ENCODE data around the gene HDHD3.
A peak's percentile ranks its signal among the peaks of the same experiment; 100 is the strongest.

The HDHD3 gene

GRCh38 chr9:113361304-113362018, 15.3 kb downstream of the HDHD3 start:
- DNase-seq, result peak in 1 of 3 experiments; percentile 32

- no peak for DNase-seq
These were observed 16.4 kb downstream of the HDHD3 start for GRCh38 chr9:113360242-113360842.

GRCh38 chr9:113359385-113359784, 17.4 kb downstream of the HDHD3 start:
- DNase-seq, result no peak

- DNase-seq, result no peak
These were observed 20.0 kb downstream of the HDHD3 start for GRCh38 chr9:113356686-113357292.

DNA sequence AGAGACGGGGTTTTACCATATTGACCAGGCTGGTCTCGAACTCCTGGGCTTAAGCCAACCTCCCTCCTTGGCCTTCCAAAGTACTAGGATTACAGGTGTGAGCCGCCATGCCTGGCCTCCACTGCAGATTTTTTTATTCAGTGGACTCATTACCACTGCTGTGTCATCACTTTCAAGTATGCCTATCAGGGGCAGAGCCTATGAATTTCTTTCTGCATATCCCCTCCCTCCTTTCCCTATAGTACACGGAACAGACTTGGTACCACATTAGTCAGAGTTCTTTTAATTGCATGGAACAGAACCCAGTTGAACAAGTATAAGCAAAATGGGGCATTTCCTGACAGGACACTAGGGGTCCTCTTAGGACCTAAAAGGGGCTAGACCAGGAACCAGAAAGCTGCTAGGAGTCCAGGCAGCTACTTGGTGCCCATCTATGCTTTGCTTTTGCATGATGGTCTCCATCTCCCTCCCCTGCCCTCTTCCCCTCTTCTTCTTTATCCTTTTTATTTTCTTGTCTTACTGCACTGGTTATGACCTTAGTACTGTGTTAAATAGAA, 21.7 kb downstream of the HDHD3 start:
- no peak for DNase-seq

- DNase-seq, result no peak
These were observed 24.4 kb downstream of the HDHD3 start for GRCh38 chr9:113352411-113352810.

DNA sequence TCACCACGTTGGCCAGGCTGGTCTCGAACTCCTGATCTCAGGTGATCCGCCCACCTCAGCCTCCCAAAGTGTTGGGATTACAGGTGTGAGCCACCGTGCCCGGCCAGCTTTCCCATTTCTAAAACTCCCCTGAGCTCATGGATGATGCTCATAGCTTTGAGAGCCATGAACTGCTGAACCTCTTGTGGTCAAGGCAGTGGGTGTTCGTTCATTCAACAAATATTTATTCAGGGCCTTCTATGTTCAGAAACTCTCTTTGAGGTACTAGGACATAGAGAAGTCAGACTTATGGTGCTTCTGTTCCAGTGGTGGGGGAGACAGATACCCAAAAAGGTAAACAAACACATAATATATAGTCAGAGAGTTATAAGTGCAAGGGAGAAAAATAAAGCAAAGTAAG, 24.8 kb downstream of the HDHD3 start:
- no peak for DNase-seq

GRCh38 chr9:113350937-113351336, 25.8 kb downstream of the HDHD3 start:
- peak in 1 of 3 experiments; percentile 40 for DNase-seq

- peak in 2 of 3 experiments; percentile 58 to 67 for DNase-seq
These were observed 26.6 kb downstream of the HDHD3 start for GRCh38 chr9:113350107-113350661.

GRCh38 chr9:113349445-113350094, 27.2 kb downstream of the HDHD3 start, which contains the start of gene BSPRY:
Gene BSPRY, plus strand, starts transcription at chr9:113349541. Its CDS starts 39 bp downstream, at chr9:113349580.
- DNase-seq, result peak; percentile 24 to 86 (median 67)

DNA sequence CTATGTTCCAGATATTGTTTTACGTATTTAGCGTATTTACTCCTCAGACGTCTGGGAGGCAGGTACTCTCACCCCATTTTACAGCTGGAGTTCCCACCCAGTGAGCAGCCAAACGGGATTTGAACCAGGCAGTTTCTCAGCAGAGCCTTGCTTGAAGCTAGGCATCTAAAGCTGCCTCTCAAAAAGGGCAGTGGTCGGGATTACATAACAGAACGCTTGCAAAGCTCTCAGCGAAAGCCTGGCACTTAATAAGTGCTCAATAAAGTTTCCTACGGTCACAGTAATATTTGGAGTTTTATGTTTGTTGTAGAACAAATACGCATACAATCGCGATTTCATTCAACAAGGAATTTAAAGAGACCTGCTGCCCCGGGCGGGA, 27.7 kb downstream of the HDHD3 start:
- DNase-seq, result no peak

DNA sequence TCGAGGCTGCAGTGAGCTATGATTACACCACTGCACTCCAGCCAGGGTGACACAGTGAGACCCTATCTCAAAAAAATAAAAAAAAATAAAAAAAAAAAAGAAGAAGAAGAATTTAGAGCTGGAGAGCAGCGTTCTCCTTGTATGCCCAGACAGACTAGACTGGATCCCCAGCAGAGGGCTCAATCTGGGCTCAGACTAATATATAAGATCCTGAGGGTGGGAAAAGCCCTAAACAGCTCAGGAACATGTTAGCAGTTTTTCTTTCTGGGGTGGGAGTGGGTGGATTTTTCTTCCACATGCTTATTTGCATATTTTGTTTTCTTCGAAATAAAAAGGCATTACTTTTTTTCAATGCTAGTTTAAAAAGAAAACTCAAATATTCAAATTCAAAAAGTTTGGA, 28.3 kb downstream of the HDHD3 start:
- DNase-seq, result no peak

DNA sequence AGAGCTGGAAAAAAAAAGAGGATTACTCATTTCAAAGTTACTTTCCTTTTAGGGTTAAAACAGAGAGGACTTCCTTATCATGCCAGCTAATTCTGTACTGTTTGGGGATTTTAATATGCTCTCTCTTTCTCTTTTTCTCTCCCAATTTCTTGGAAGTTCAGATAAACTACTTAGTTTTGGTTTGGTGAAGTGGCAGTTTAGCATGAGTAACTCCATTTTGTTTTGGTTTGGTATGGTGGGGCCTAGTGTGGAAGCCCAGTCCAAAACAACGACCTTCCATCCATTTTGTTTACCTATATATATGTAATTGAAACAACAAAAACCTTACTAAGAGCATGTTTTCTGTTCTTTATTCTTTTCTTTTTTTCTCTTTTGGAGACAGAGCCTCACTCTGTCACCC, 31.1 kb downstream of the HDHD3 start:
- DNase-seq, result no peak

DNA sequence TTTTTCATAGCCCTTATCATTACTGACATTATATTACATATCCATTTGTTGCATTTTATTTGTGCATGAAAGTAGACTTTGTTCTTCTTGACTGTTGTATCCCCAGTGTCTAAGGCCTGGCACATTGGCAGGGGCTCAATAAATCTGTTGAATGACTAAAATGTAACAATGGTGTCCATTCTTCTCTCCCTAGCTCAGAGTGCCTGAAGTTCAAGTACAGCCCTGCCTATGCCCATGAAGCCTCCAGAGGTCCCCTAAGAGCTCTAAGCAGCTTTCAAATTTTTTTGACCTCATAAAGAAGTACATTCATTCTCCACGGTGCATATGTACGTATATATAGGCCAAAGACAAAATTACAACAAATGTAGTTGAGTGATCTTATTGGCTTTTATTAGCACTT, 31.6 kb downstream of the HDHD3 start:
- DNase-seq, result no peak

GRCh38 chr9:113343732-113344231, 33.0 kb downstream of the HDHD3 start:
- peak; percentile 52 to 92 (median 86) for DNase-seq

DNA sequence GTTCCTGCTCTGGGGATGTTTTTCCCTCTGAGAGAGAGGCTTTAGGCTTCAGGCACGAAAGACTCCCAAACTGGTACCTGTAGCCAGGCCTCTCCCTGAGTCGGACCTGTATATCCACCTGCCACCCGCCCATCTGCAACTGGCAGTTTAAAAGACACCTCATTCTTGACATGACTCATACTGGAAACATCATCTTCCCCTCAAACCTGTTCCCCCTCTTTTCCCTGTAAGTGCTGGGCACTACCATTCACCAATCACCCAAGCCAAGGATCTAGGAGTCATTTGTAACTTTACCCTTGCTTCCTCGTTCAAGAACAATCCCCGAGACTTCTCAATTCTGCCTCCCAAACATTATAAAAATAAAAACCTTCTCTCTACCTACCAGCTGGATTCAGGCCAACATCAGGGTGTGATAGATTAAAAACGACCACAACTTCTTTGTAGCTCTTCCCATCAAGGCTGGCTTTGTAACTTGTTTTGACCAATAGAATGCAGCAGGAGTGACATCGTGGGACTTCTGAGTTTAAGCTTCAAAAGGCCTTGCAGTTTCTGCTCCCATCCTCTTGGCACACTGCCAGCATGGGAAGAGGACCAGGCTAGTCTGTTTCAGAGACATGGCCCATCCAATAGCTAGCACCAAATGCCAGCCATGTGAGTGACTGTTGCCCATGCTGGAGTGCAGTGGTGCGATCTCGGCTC, 34.9 kb downstream of the HDHD3 start:
- peak in 1 of 3 experiments; percentile 19 for DNase-seq

- peak; percentile 69 to 96 (median 95) for DNase-seq
These were observed 36.6 kb downstream of the HDHD3 start, which contains the start of gene WDR31 for GRCh38 chr9:113340011-113340699. Gene WDR31, minus strand, starts transcription at chr9:113340275. Its CDS starts 8,253 bp downstream, at chr9:113332022.

- no peak for DNase-seq
These were observed 39.1 kb downstream of the HDHD3 start for GRCh38 chr9:113337714-113338113.

- no peak for DNase-seq
These were observed 45.0 kb downstream of the HDHD3 start for GRCh38 chr9:113331780-113332179.

DNA sequence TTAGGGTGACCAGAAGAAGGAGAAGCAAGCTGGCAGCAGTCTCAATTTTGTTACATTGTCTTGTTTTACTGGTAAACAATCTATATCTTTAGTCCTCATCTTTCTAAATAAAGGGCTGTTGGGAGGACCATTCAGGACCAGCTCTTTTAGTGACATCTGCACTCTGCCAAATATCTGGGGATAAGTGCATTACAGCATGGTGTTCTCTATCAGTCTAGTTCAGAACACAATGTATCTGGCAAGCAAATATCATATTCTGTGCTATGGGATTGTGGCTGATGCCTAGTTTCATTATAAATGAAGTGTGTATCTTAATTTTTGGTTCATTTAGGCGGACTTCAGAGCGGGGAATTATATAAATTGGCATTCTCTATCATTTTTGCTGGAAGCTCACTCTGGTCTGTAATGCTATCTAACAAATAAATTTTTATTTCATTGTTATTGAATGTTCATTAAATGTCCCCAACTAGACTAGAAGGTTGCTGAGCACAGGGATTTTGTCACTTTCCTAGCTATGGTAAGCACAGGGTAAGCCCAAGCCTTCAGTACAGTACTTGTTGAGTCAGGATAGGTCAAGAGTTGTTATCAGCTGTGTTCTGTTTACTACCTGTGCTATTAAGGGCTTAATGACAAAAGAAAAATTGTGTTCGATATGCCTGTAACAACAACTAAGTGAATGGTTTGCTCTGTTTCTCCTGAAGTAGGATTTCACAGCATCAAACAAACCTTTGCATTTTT, 48.6 kb downstream of the HDHD3 start:
- DNase-seq, result no peak

GRCh38 chr9:113326230-113326629, 50.6 kb downstream of the HDHD3 start:
- DNase-seq, result no peak
